ENCODE measurements around the gene HMCN2.

GRCh38 chr9:130325921-130326320, 60.4 kb downstream of the HMCN2 start:
- TF ChIP-seq CTCF (conservative IDR thresholded peaks at IDR 0.05) (no peak), EZH2 (IDR thresholded peaks at IDR 0.05; ENCODE audit: low read depth) (no peak)
